VCaP (cell line): ENCODE data around the gene TTC28.
"Not testable (repeated sequence)": the region's sequence is repeated elsewhere in the genome, so short reads cannot be mapped to it uniquely, and the experiment has no call there.

Source experiments
- H3K27ac ChIP-seq: fragments of 450-650 bp; 2 replicates; pipeline ENCODE4 v1.5.1; 2017
- CTCF ChIP-seq: fragments of 450-650 bp; conservative IDR thresholded peaks from 2 replicates; pipeline ENCODE4 v1.5.1; 2017; ENCODE audit warnings: mild to moderate bottlenecking, moderate library complexity

The TTC28 gene

GRCh38 chr22:28097627-28098026 lies 582.0 kb downstream of the TTC28 start:
- H3K27ac ChIP-seq: no peak overlapping the region
- no peak for TF ChIP-seq CTCF

GRCh38 chr22:28096161-28096560 lies 583.5 kb downstream of the TTC28 start:
- TF ChIP-seq CTCF: no peak
- H3K27ac ChIP-seq: no peak overlapping the region

- H3K27ac ChIP-seq: no peak overlapping the region
- TF ChIP-seq CTCF: no peak
Observed at GRCh38 chr22:28095316-28096095, 584.1 kb downstream of the TTC28 start.

GRCh38 chr22:28094771-28095170 lies 584.9 kb downstream of the TTC28 start:
- no peak overlapping the region for H3K27ac ChIP-seq
- no peak for TF ChIP-seq CTCF

GRCh38 chr22:28093711-28094110 lies 585.9 kb downstream of the TTC28 start:
- no peak overlapping the region for H3K27ac ChIP-seq
- TF ChIP-seq CTCF: no peak

GRCh38 chr22:28091486-28091885 lies 588.2 kb downstream of the TTC28 start:
- no peak for TF ChIP-seq CTCF
- no peak overlapping the region for H3K27ac ChIP-seq

- H3K27ac ChIP-seq: not testable (repeated sequence)
Observed at GRCh38 chr22:28089541-28089940, 590.1 kb downstream of the TTC28 start.

GRCh38 chr22:28077166-28077565 lies 602.5 kb downstream of the TTC28 start:
- TF ChIP-seq CTCF: no peak
- no peak overlapping the region for H3K27ac ChIP-seq
